ENCODE results near the gene CHMP3. TPM values are rescaled to one million over a fixed set of nuclear protein-coding genes. Genes with fewer than 3 reads are reported as not detected.

Gene CHMP3
- total and polyA plus RNA-seq, 2 donors (not counting 1 experiment from before 2014, with no cell fraction given), result 73.3 to 161 TPM

GRCh38 chr2:86470890-86471289, 92.4 kb downstream of the CHMP3 start:
- no peaks in the 10 kb centered on the region for H3K4me1 ChIP-seq (ENCODE audit: control insufficient read depth, extremely low read depth, insufficient read depth, low read length)
- no peak overlapping the region for H3K4me2 ChIP-seq (ENCODE audit: extremely low read depth, insufficient read depth, low read length)
- no peaks in the 10 kb centered on the region for H4K20me1 ChIP-seq (ENCODE audit: control insufficient read depth, extremely low read depth, insufficient read depth, low read length)
- H3K27ac ChIP-seq (ENCODE audit: insufficient read depth, low read length), result no peak overlapping the region
- H3K9me3 ChIP-seq (ENCODE audit: control insufficient read depth, insufficient read depth, low read depth, low read length), result no peaks in the 10 kb centered on the region
- no peak for DNase-seq (ENCODE audit: low read depth in 2 of 2)
- H2AFZ ChIP-seq (ENCODE audit: low read length), result no peak overlapping the region
- H3K9ac ChIP-seq (ENCODE audit: insufficient read depth, low read length), result no peak overlapping the region
- H3K79me2 ChIP-seq (ENCODE audit: control insufficient read depth, insufficient read depth, low read length), result no peaks in the 10 kb centered on the region
- TF ChIP-seq EZH2 (IDR thresholded peaks at IDR 0.05; ENCODE audit: low read length, missing control alignments), result no peak
- no peak for TF ChIP-seq CTCF (conservative IDR thresholded peaks at IDR 0.05 in 1 of 2, IDR thresholded peaks at IDR 0.05 in 1 of 2; ENCODE audit: low read depth in 1 of 2, low read length in 2 of 2)
- no peaks in the 10 kb centered on the region for H3K36me3 ChIP-seq (ENCODE audit: control insufficient read depth, insufficient read depth, low read length)
- no peak overlapping the region for H3K4me3 ChIP-seq (replicated peaks in 1 of 4; ENCODE audit: control extremely low read depth in 1 of 4, insufficient read depth in 1 of 4, low read depth in 3 of 4, low read length in 4 of 4)
- H3K27me3 ChIP-seq (ENCODE audit: control insufficient read depth, insufficient read depth, low read length), result no peaks in the 10 kb centered on the region

DNA sequence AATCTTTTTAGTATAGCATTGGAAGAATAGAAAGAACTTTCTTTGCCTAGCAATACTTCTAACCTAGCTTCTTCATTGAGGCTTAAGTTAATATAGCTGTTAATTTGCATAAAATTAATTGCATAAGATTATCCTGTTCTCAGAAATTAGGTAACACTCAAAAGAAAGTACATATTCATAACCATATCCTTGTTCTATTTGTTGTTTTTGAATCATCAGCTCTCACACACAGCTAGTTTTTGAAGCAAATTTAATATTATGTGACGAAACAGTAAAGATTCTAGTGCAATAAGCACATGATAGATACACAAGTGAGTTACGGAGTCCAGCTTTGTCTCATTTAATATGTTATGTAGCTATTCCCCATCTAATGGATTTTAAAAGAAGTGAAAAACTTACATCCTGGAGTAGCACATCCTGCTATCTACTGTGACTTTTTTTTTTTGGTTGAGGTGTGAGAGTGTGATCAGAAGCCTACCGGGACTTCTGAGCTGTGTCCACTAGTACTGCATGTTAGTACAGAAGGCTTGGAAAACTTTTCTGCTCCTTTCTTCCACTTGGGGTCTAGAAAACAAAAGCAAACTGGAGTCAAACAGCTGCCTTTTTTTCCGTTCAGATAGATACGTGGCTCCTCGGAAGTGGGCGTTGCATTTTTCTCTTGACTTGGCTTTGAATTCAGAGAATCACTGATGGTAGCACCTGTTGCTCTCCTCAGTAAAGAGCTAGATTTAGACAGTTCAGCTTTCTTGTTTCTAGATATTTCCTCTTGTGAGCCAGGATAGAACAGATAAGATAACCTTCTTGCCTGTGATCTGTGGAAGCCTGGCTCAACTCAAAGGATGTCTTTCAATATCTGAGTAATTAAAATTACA, 94.8 kb downstream of the CHMP3 start:
- no peaks in the 10 kb centered on the region for H3K27me3 ChIP-seq (ENCODE audit: control insufficient read depth, insufficient read depth, low read length)
- no peak overlapping the region for H3K9ac ChIP-seq (ENCODE audit: insufficient read depth, low read length)
- H2AFZ ChIP-seq (ENCODE audit: low read length), result no peak overlapping the region
- no peak overlapping the region for H3K4me2 ChIP-seq (ENCODE audit: extremely low read depth, insufficient read depth, low read length)
- no peaks in the 10 kb centered on the region for H3K4me1 ChIP-seq (ENCODE audit: control insufficient read depth, extremely low read depth, insufficient read depth, low read length)
- no peak for TF ChIP-seq EZH2 (IDR thresholded peaks at IDR 0.05; ENCODE audit: low read length, missing control alignments)
- no peak for TF ChIP-seq CTCF (conservative IDR thresholded peaks at IDR 0.05 in 1 of 2, IDR thresholded peaks at IDR 0.05 in 1 of 2; ENCODE audit: low read depth in 1 of 2, low read length in 2 of 2)
- no peak for DNase-seq (ENCODE audit: low read depth in 2 of 2)
- H3K27ac ChIP-seq (ENCODE audit: insufficient read depth, low read length), result no peak overlapping the region
- no peaks in the 10 kb centered on the region for H3K9me3 ChIP-seq (ENCODE audit: control insufficient read depth, insufficient read depth, low read depth, low read length)
- H3K36me3 ChIP-seq (ENCODE audit: control insufficient read depth, insufficient read depth, low read length), result peaks cover 1% of the 10 kb centered on the region
- no peak overlapping the region for H3K4me3 ChIP-seq (replicated peaks in 1 of 4; ENCODE audit: control extremely low read depth in 1 of 4, insufficient read depth in 1 of 4, low read depth in 3 of 4, low read length in 4 of 4)
- no peaks in the 10 kb centered on the region for H4K20me1 ChIP-seq (ENCODE audit: control insufficient read depth, extremely low read depth, insufficient read depth, low read length)
- no peaks in the 10 kb centered on the region for H3K79me2 ChIP-seq (ENCODE audit: control insufficient read depth, insufficient read depth, low read length)

DNA sequence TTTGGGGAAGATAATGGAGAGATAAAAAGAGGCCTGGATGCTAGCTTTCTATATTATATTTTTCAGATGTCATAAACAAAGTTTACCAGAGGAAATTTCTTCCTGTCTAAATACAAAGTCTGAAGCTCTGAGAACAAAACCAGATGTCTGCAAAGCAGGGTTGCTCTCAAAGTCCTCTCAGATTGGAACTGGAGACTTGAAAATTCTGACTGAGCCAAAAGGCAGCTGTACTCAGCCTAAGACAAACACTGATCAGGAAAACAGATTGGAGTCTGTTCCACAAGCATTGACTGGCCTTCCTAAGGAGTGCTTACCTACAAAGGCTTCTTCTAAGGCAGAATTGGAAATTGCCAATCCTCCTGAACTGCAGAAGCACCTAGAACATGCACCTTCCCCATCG, 96.9 kb downstream of the CHMP3 start:
- Histone ChIP-seq H3K9ac (ENCODE audit: insufficient read depth, low read length) (no peak overlapping the region), H2AFZ (ENCODE audit: low read length) (no peak overlapping the region), H3K27me3 (ENCODE audit: control insufficient read depth, insufficient read depth, low read length) (no peaks in the 10 kb centered on the region), H3K27ac (ENCODE audit: insufficient read depth, low read length) (no peak overlapping the region), H3K79me2 (ENCODE audit: control insufficient read depth, insufficient read depth, low read length) (no peaks in the 10 kb centered on the region), H3K36me3 (ENCODE audit: control insufficient read depth, insufficient read depth, low read length) (peaks cover 2% of the 10 kb centered on the region), H3K9me3 (ENCODE audit: control insufficient read depth, insufficient read depth, low read depth, low read length) (no peaks in the 10 kb centered on the region), H3K4me1 (ENCODE audit: control insufficient read depth, extremely low read depth, insufficient read depth, low read length) (no peaks in the 10 kb centered on the region), H4K20me1 (ENCODE audit: control insufficient read depth, extremely low read depth, insufficient read depth, low read length) (no peaks in the 10 kb centered on the region), H3K4me2 (ENCODE audit: extremely low read depth, insufficient read depth, low read length) (no peak overlapping the region), H3K4me3 (replicated peaks in 1 of 4; ENCODE audit: control extremely low read depth in 1 of 4, insufficient read depth in 1 of 4, low read depth in 3 of 4, low read length in 4 of 4) (no peak overlapping the region)
- DNase-seq (ENCODE audit: low read depth in 2 of 2), result no peak
- TF ChIP-seq CTCF (conservative IDR thresholded peaks at IDR 0.05 in 1 of 2, IDR thresholded peaks at IDR 0.05 in 1 of 2; ENCODE audit: low read depth in 1 of 2, low read length in 2 of 2) (no peak), EZH2 (IDR thresholded peaks at IDR 0.05; ENCODE audit: low read length, missing control alignments) (no peak)
